ENCODE data around the gene AUTS2.

AUTS2 gene

DNA sequence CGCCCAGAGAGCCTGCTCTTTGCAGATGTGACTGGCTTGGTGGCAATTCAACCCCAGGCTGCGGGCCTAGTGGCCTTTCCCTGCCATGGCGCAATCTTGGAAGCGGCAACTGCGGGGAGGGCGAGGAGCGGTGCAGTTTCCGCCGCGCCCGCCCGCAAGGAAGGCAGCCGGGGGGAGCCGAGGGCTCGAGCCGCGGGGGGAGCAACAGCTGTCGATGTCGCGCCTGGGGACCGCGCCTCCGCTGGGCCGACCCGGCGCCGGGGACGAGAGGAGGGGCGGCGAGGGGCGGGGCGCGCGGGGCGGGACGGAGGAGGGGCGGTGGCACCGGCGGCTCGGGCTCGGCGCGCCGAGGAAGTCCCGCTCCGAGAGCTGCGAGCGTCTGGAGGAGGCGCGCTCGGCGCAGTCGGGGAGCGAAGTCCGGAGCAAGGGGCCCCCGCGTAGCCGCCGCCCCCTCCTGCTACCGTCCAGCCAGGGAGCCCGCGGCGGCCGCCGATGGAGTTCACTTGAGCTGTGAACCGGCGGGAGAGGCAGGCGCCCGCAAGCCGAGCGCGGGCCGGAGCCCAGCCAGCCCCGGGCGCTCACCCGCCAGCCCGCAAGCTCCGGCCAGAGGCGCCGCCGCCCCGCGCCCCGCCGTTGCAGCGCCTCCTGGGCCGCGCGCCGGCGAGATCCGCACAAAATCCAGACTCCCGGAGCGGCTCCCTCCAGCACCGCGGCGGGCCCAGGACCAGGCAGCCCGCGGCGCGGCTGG is 1095.6 kb downstream of the AUTS2 start:
- no peak for DNase-seq (ENCODE audit: extremely low read depth, low read depth)
- H3K4me3 ChIP-seq (replicated peaks; ENCODE audit: low read depth, low read length) = peak overlapping the region; percentile 79
- TF ChIP-seq, protein P1, sequence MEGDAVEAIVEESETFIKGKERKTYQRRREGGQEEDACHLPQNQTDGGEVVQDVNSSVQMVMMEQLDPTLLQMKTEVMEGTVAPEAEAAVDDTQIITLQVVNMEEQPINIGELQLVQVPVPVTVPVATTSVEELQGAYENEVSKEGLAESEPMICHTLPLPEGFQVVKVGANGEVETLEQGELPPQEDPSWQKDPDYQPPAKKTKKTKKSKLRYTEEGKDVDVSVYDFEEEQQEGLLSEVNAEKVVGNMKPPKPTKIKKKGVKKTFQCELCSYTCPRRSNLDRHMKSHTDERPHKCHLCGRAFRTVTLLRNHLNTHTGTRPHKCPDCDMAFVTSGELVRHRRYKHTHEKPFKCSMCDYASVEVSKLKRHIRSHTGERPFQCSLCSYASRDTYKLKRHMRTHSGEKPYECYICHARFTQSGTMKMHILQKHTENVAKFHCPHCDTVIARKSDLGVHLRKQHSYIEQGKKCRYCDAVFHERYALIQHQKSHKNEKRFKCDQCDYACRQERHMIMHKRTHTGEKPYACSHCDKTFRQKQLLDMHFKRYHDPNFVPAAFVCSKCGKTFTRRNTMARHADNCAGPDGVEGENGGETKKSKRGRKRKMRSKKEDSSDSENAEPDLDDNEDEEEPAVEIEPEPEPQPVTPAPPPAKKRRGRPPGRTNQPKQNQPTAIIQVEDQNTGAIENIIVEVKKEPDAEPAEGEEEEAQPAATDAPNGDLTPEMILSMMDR (IDR thresholded peaks at IDR 0.05; ENCODE audit: low read depth, low read length, missing control alignments) = no peak

DNA sequence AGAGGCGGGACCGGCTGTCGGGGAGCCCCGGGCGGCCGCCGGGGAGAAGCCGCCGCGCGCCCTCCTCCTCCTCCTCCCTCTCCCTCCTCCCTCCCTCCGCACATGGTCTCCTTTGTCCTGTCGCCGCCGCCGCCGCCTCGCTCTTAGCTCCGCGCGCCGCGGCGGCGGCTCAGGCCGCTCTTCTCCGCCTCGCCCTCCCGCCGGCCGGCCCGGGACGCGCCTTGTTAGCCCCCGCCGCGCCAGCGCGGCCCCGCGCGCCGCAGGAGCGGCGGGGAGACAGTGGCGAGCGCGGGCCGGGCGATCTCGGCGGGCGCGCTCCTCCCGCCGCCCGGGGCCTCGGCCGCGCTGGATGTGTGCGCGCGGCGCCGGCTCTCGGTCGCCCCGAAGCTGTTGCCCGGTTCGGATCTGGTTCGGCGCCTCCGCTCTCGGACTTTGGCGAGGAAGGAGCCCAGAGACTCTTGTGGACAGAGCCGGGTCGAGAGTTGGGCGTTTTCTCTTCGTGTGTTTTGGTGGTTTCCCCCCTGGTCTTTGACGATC is 1096.2 kb downstream of the AUTS2 start:
- no peak for DNase-seq (ENCODE audit: extremely low read depth, low read depth)
- peak overlapping the region; percentile 79 for H3K4me3 ChIP-seq (replicated peaks; ENCODE audit: low read depth, low read length)
- TF ChIP-seq, protein P1 (IDR thresholded peaks at IDR 0.05; ENCODE audit: low read depth, low read length, missing control alignments) = no peak

DNA sequence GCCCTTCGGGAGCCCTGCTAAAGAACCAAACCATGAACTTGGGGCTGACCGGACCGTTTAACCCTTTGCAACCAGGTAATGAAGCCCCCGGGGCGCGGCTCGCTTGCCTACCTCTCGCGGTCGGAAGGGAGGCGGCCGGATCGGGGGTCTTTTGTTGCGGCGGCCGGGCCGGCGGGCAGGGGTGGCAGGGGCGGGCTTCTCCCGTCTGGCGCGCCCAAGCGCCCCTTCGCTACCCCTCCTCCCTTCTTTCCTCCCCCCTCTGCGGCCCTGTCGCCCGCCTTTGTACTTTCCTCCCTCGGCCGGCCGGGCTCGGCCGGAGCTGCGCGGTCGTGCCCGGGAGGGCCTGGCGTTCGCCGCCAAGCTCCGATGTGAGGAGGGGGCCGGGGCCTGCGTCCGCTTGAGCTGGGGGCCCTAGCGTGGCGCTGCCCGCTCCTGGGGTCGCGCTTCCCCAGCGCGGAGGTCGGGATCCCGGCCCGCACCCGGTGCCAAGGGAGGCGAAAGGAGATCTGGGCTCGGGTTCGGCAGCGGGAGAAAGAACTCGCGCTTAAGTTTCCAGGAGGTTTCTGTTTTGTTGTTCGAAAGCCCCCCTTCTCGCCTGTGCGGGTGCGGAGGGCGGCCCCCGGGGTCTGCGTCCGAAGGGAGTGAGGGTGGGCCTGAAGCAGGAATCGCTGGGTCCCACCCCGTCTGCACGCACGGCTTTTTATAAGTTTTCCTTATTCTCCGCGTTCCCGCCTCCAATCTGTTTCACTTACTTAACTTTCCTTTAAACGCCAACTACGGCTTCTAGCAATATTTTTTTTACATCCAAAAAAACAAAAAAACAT is 1096.9 kb downstream of the AUTS2 start:
- no peak for DNase-seq (ENCODE audit: extremely low read depth, low read depth)
- peak overlapping the region; percentile 79 for H3K4me3 ChIP-seq (replicated peaks; ENCODE audit: low read depth, low read length)
- TF ChIP-seq, protein P1 (IDR thresholded peaks at IDR 0.05; ENCODE audit: low read depth, low read length, missing control alignments) = no peak

DNA sequence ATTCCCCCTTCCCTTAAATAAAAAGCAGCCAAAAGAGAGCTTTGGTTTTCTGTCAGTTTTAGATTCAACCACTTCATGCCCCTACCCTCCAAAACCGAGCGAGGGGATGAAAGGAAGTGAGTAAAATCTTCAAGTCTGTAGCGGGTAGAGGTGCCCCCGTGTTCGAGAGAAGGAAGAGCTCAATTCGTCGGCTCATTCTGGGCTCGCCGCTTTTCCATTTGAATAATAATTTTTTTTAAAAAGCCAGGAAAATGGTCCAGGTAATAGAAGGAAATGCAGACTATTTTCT is 1097.5 kb downstream of the AUTS2 start:
- TF ChIP-seq, protein P1 (IDR thresholded peaks at IDR 0.05; ENCODE audit: low read depth, low read length, missing control alignments) = no peak
- DNase-seq (ENCODE audit: extremely low read depth, low read depth) = no peak

DNA sequence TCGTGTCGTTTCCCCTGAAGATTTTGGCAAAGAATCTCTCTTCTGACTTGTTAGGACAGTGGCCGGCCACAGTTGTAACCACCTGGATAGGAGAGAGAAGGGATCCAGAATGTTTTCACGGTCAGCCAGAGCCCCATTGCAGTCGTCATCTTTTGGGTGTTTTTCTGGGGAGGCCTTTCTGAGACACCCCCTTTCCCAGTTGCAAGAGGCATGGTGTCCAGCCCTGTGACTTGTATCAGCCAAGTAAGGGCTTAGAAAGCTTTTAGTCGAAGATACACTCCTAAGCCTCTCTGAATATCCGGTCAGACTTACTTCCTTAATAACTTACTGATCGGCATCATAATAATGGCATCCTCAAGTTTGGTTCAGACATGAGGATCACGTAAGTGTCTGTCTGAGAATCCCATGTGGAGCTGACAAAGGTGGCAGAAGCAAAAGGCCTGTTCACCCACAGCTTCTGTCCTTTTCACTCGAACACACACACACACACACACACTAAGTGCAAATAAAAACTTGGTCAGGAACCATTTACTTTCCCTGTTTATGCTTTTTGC is 1098.0 kb downstream of the AUTS2 start:
- no peak for DNase-seq (ENCODE audit: extremely low read depth, low read depth)
- TF ChIP-seq, protein P1 (IDR thresholded peaks at IDR 0.05; ENCODE audit: low read depth, low read length, missing control alignments) = no peak
- H3K4me3 ChIP-seq (replicated peaks; ENCODE audit: low read depth, low read length) = peak overlapping the region; percentile 79

More for the DNA sequence above, 1097.5 kb downstream of the AUTS2 start:
- peak overlapping the region; percentile 79 for H3K4me3 ChIP-seq (replicated peaks; ENCODE audit: low read depth, low read length)

DNA sequence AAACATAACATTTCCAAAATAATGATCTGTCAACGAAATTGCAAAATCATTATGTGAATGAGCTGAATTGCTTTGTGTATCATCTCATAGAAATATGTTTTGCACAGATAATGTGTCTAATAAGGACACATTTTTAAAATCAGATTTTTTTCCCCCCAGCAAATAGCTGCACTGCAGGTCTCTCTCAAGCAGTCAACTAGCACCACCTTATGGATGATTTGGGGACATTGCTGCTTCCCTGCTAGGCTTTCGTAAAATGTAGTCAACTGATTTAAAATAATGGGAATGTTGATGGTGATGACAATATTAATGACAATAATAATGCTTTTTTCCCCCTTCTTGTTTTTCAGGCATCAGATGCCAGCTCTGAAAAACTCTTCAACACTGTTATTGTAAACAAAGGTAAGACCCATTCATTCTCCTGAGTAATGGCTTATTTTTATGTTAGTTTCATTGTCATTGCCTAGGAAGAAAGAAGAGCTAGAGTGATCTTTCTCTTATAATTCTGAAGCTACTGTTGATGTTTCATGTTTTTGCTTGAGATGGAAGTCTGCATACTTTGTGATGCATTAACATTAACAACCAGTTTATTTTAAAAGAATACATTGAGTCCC is 1100.1 kb downstream of the AUTS2 start:
- DNase-seq (ENCODE audit: extremely low read depth, low read depth) = no peak
- TF ChIP-seq, protein P1 (IDR thresholded peaks at IDR 0.05; ENCODE audit: low read depth, low read length, missing control alignments) = peak; percentile 79
- no peak overlapping the region for H3K4me3 ChIP-seq (replicated peaks; ENCODE audit: low read depth, low read length)

Measured in HFF-Myc (cell line).